Stimulated activated CD4-positive, alpha-beta T cell treated with anti-CD3 and anti-CD28 coated beads, Interleukin-1b, Interleukin-23, amount 100 ng/mL, for 24 hours (primary cell): ENCODE data around the gene EMX2.

Experiments
- DNase-seq, 4 experiments: peaks; one replicate each; pipeline ENCODE4 v3.0.0-alpha.2; 2020; ENCODE audit warnings: low read depth in 4 of 4, low spot score in 1 of 4

Gene EMX2

GRCh38 chr10:117531371-117532002 lies 11.1 kb upstream of the EMX2 start:
- no peak for DNase-seq

GRCh38 chr10:117532003-117532385 lies 10.6 kb upstream of the EMX2 start:
- DNase-seq = no peak

GRCh38 chr10:117532451-117533107 lies 10.0 kb upstream of the EMX2 start:
- no peak for DNase-seq

GRCh38 chr10:117533507-117534281 lies 8.9 kb upstream of the EMX2 start:
- DNase-seq = no peak

- DNase-seq = no peak
Measured at GRCh38 chr10:117534321-117535297, 7.9 kb upstream of the EMX2 start.

- no peak for DNase-seq
Measured at GRCh38 chr10:117535298-117536071, 7.1 kb upstream of the EMX2 start.

GRCh38 chr10:117536072-117536865 lies 6.3 kb upstream of the EMX2 start:
- no peak for DNase-seq

GRCh38 chr10:117536866-117537435 lies 5.6 kb upstream of the EMX2 start:
- no peak for DNase-seq

GRCh38 chr10:117537436-117537903 lies 5.1 kb upstream of the EMX2 start:
- no peak for DNase-seq

GRCh38 chr10:117537904-117538524 lies 4.5 kb upstream of the EMX2 start:
- DNase-seq = no peak

- no peak for DNase-seq
Measured at GRCh38 chr10:117539361-117539773, 3.2 kb upstream of the EMX2 start.

GRCh38 chr10:117539903-117540639 lies 2.5 kb upstream of the EMX2 start:
- no peak for DNase-seq

GRCh38 chr10:117540640-117541404 lies 1.7 kb upstream of the EMX2 start:
- DNase-seq = no peak

- DNase-seq = no peak
Measured at GRCh38 chr10:117541405-117541908, 1.1 kb upstream of the EMX2 start.

- no peak for DNase-seq
Measured at GRCh38 chr10:117541909-117542705, 439 bp upstream of the EMX2 start.
